ENCODE data around the gene TMPRSS6.
A peak's percentile ranks its signal among the peaks of the same experiment; 100 is the strongest.

The TMPRSS6 gene

GRCh38 chr22:37022483-37023337, 86.8 kb downstream of the TMPRSS6 start:
- H3K4me1 ChIP-seq (ENCODE audit: control insufficient read depth, low read length) = peaks cover 17% of the 10 kb centered on the region
- peaks cover 12% of the 10 kb centered on the region for H3K36me3 ChIP-seq (ENCODE audit: control insufficient read depth, low read length)
- no peak overlapping the region for H3K27ac ChIP-seq (ENCODE audit: low read depth, low read length)
- H4K20me1 ChIP-seq (ENCODE audit: control insufficient read depth, insufficient read depth, low read depth, low read length) = no peaks in the 10 kb centered on the region
- H3F3A ChIP-seq (ENCODE audit: control insufficient read depth, insufficient read depth) = no peaks in the 10 kb centered on the region
- no peak overlapping the region for H3K4me3 ChIP-seq (ENCODE audit: low read length)
- no peak overlapping the region for H3K4me2 ChIP-seq (ENCODE audit: low read length)
- no peaks in the 10 kb centered on the region for H3K9me2 ChIP-seq (replicated peaks; ENCODE audit: control insufficient read depth, low read length)
- TF ChIP-seq CTCF (IDR thresholded peaks at IDR 0.05; ENCODE audit: low read depth, low read length, poor library complexity, severe bottlenecking) = no peak
- TF ChIP-seq EZH2phosphoT487 (IDR thresholded peaks at IDR 0.05; ENCODE audit: borderline replicate concordance, low read length) = no peak
- H3K79me2 ChIP-seq (ENCODE audit: control insufficient read depth, low read length) = peaks cover 18% of the 10 kb centered on the region
- H3K27me3 ChIP-seq (ENCODE audit: control insufficient read depth, low read length) = no peaks in the 10 kb centered on the region
- H3K9me3 ChIP-seq (ENCODE audit: control insufficient read depth, insufficient read depth, low read length) = no peaks in the 10 kb centered on the region

GRCh38 chr22:37021710-37022482, 87.6 kb downstream of the TMPRSS6 start:
- Histone ChIP-seq H3K27ac (ENCODE audit: low read depth, low read length) (no peak overlapping the region), H3K9me3 (ENCODE audit: control insufficient read depth, insufficient read depth, low read length) (no peaks in the 10 kb centered on the region), H3K36me3 (ENCODE audit: control insufficient read depth, low read length) (peaks cover 12% of the 10 kb centered on the region), H4K20me1 (ENCODE audit: control insufficient read depth, insufficient read depth, low read depth, low read length) (no peaks in the 10 kb centered on the region), H3K4me3 (ENCODE audit: low read length) (no peak overlapping the region), H3K4me2 (ENCODE audit: low read length) (peak overlapping the region; percentile 43), H3F3A (ENCODE audit: control insufficient read depth, insufficient read depth) (no peaks in the 10 kb centered on the region), H3K27me3 (ENCODE audit: control insufficient read depth, low read length) (no peaks in the 10 kb centered on the region), H3K79me2 (ENCODE audit: control insufficient read depth, low read length) (peaks cover 18% of the 10 kb centered on the region), H3K9me2 (replicated peaks; ENCODE audit: control insufficient read depth, low read length) (no peaks in the 10 kb centered on the region), H3K4me1 (ENCODE audit: control insufficient read depth, low read length) (peaks cover 17% of the 10 kb centered on the region)
- no peak for TF ChIP-seq EZH2phosphoT487 (IDR thresholded peaks at IDR 0.05; ENCODE audit: borderline replicate concordance, low read length)
- TF ChIP-seq CTCF (IDR thresholded peaks at IDR 0.05; ENCODE audit: low read depth, low read length, poor library complexity, severe bottlenecking) = peak; percentile 98

GRCh38 chr22:37021041-37021440, 88.5 kb downstream of the TMPRSS6 start:
- H3K9me2 ChIP-seq (replicated peaks; ENCODE audit: control insufficient read depth, low read length) = no peaks in the 10 kb centered on the region
- TF ChIP-seq EZH2phosphoT487 (IDR thresholded peaks at IDR 0.05; ENCODE audit: borderline replicate concordance, low read length) (no peak), CTCF (IDR thresholded peaks at IDR 0.05; ENCODE audit: low read depth, low read length, poor library complexity, severe bottlenecking) (no peak)
- peak overlapping the region; percentile 87; the same call in 1 of the 2 replicates for H3K4me2 ChIP-seq (ENCODE audit: low read length)
- no peaks in the 10 kb centered on the region for H3K27me3 ChIP-seq (ENCODE audit: control insufficient read depth, low read length)
- peaks cover 12% of the 10 kb centered on the region for H3K36me3 ChIP-seq (ENCODE audit: control insufficient read depth, low read length)
- no peaks in the 10 kb centered on the region for H3F3A ChIP-seq (ENCODE audit: control insufficient read depth, insufficient read depth)
- peaks cover 17% of the 10 kb centered on the region for H3K4me1 ChIP-seq (ENCODE audit: control insufficient read depth, low read length)
- no peaks in the 10 kb centered on the region for H4K20me1 ChIP-seq (ENCODE audit: control insufficient read depth, insufficient read depth, low read depth, low read length)
- no peaks in the 10 kb centered on the region for H3K9me3 ChIP-seq (ENCODE audit: control insufficient read depth, insufficient read depth, low read length)
- H3K27ac ChIP-seq (ENCODE audit: low read depth, low read length) = no peak overlapping the region
- H3K79me2 ChIP-seq (ENCODE audit: control insufficient read depth, low read length) = peaks cover 18% of the 10 kb centered on the region
- peak overlapping the region; percentile 94 for H3K4me3 ChIP-seq (ENCODE audit: low read length)

Data from DOHH2 (cell line).